Tibial nerve (tissue), 4 donors: ENCODE data around the gene GPR22.

Source experiments
- EP300 ChIP-seq, 2 donors: sonication (generic); formaldehyde crosslinking; IDR thresholded peaks; one replicate each; pipeline ENCODE4 v1.6.1; 2017; ENCODE audit warnings: antibody characterized with exemption in 2 of 2, mild to moderate bottlenecking in 1 of 2
- POLR2A ChIP-seq, 2 donors: fragments of 450-650 bp; IDR thresholded peaks; one replicate each; pipeline ENCODE4 v1.6.1; 2017; ENCODE audit warnings: antibody characterized with exemption in 2 of 2, mild to moderate bottlenecking in 2 of 2, moderate library complexity in 2 of 2
- TF ChIP-seq, protein P1 (sequence below), 5 experiments: fragments of 200-600 bp in 3 of 5; fragments of 450-650 bp in 2 of 5; sonication (generic) in 3 of 5; IDR thresholded peaks; one replicate each; pipeline ENCODE4 v1.5.1; 2016 to 2019; ENCODE audit warnings: antibody characterized with exemption in 5 of 5, mild to moderate bottlenecking in 3 of 5, moderate library complexity in 2 of 5

DNA sequence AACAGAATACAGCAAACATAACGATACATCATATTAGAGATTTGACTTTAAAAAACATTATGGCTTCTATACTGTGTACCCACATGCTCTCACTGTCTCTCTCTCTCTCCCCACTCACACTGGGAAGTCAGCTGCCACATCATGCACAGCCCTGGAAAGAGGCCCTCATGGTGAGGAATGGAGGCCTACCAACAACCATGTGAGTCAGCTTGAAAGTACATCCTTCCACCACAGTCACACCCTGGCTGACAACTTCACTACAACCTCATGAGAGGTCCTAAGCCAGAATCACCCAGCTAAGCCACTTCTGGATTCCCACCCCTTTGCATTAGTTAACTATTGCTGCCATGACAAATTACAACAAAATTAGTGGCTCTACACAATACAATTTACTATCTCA, 23.3 kb upstream of the GPR22 start:
- TF ChIP-seq, protein P1, sequence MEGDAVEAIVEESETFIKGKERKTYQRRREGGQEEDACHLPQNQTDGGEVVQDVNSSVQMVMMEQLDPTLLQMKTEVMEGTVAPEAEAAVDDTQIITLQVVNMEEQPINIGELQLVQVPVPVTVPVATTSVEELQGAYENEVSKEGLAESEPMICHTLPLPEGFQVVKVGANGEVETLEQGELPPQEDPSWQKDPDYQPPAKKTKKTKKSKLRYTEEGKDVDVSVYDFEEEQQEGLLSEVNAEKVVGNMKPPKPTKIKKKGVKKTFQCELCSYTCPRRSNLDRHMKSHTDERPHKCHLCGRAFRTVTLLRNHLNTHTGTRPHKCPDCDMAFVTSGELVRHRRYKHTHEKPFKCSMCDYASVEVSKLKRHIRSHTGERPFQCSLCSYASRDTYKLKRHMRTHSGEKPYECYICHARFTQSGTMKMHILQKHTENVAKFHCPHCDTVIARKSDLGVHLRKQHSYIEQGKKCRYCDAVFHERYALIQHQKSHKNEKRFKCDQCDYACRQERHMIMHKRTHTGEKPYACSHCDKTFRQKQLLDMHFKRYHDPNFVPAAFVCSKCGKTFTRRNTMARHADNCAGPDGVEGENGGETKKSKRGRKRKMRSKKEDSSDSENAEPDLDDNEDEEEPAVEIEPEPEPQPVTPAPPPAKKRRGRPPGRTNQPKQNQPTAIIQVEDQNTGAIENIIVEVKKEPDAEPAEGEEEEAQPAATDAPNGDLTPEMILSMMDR (IDR thresholded peaks at IDR 0.05) = no peak
- TF ChIP-seq EP300 (IDR thresholded peaks at IDR 0.05) = no peak
- TF ChIP-seq POLR2A (IDR thresholded peaks at IDR 0.05) = no peak
